Inflammatory macrophage (primary cell): ENCODE data around the gene SFMBT2.
"Not testable (repeated sequence)": the region's sequence is repeated elsewhere in the genome, so short reads cannot be mapped to it uniquely, and the experiment has no call there.

Source experiments
- DNase-seq, 2 donors: peaks; one replicate each; pipeline ENCODE4 v3.0.0-alpha.2; 2020 to 2022

Gene SFMBT2

GRCh38 chr10:7317786-7318446 is 92.9 kb downstream of the SFMBT2 start:
- DNase-seq, result no peak

- no peak for DNase-seq
Measured at GRCh38 chr10:7316839-7317238, 94.0 kb downstream of the SFMBT2 start.

DNA sequence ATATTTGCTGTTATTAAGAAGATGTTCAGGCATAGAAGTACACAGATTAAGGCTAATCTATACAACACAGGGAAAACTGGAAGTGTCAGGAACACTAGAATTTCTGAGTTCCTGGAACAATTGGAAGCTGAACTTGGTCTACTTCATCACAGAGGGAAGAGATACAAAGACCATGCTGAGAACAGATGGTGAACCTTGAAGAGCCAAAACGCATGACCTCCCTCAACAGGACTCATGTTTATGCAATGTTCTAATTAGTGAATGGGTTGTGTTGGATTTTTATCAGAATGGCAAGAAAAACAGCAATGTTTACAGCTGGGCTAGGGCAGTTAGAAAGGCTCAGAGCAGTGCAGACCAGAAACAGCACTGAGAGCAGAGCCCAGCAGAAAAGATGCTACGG is 94.9 kb downstream of the SFMBT2 start:
- DNase-seq, result no peak

DNA sequence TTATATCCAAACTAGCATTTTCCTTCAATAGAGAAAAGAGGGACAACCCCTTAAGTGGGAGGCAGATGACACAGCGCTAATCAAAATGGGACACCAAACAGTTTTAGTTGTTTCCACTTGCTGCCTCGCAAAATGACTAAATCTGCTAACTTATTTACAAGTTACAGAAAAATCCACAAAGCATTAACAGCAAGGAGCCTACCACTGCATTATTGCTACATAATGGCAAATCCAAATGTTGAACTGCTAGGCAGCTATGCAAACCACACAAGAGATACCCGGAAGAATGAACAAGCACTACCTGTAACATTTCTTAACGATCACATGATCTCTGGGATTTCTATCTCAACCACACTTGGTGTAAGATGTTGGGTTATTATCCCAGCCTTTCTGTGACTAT is 96.7 kb downstream of the SFMBT2 start:
- no peak for DNase-seq

GRCh38 chr10:7312488-7312857 is 98.4 kb downstream of the SFMBT2 start:
- no peak for DNase-seq

DNA sequence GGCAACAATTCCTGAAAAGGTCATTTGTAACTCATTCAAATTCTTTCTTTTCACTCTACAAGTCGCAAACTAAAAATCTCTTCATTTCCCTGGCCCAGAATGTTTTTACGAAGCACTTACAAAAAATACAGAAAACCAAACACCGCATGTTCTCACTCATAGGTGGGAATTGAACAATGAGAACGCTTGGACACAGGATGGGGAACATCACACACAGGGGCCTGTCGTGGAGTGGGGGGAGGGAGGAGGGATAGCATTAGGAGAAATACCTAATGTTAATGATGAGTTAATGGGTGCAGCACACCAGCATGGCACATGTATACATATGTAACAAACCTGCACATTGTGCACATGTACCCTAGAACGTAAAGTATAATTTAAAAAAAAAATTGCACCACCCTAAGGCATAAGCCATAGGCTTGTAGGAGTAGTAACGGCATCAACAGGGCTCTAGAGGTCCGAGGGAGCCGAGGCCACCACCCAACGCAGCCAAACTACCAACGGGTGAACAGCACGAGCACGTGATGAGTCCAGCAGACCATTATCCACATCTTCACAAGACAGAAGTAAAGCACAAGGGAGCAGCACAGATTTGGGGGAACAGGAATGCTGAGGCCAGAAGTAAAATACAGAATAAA is 98.9 kb downstream of the SFMBT2 start:
- DNase-seq, result not testable (repeated sequence)

GRCh38 chr10:7311218-7311849 is 99.5 kb downstream of the SFMBT2 start:
- DNase-seq, result no peak

- no peak for DNase-seq
Measured at GRCh38 chr10:7310076-7310475, 100.8 kb downstream of the SFMBT2 start.

DNA sequence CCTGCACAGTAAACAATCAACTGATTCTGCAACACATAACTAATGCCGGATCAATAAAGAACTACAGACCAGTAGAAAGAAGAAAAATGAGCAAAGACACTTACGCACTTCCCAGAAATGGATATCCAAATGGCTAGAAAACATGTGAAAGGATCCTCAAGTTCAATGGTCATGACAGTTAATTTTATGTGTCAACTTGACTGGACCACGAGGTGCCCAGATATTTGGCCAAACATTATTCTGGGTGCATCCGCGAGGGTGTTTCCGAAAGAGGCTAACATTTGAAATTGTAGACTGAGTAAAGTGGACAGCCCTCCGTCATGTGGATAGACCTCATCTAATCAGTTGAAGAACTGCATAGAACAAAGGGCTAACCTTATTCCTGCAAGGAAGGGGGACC is 102.0 kb downstream of the SFMBT2 start:
- DNase-seq, result no peak

GRCh38 chr10:7306616-7307015 is 104.2 kb downstream of the SFMBT2 start:
- no peak for DNase-seq

DNA sequence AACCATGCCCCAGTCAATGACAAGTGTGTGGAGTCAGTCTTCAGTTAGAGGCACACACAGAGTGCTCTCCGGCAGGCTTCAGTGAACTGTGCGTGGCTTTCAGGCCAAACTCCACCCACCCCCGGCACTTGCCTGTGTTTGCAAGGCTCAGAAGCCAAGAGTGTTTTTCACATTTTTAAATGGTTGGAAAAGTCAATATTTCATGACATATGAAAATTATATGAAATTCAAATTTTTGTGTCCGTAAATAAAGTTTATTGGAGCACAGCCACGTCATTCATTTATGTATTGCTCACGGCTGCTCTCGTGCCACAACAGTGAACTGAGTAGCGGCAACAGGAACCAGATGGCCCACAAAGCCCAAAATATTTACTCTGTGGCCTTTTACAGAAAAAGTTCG is 104.7 kb downstream of the SFMBT2 start:
- DNase-seq, result no peak

GRCh38 chr10:7305053-7305452 is 105.8 kb downstream of the SFMBT2 start:
- DNase-seq, result no peak

DNA sequence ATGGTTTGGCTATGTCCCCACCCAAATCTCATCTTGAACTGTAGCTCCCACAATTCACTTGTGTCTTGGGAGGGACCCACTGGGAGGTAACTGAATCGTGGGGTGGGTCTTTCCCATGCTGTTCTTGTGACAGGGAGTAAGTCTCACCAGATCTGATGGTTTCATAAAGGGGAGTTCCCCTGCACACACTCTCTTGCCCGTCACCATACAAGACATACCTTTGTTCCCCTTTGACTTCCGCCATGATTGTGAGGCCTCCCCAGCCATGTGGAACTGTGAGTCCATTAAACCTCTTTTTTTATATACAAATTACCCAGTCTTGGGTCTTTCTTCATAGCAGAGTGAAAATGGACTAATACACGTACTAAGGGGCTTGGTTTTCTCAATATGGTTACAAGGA is 106.7 kb downstream of the SFMBT2 start:
- no peak for DNase-seq

DNA sequence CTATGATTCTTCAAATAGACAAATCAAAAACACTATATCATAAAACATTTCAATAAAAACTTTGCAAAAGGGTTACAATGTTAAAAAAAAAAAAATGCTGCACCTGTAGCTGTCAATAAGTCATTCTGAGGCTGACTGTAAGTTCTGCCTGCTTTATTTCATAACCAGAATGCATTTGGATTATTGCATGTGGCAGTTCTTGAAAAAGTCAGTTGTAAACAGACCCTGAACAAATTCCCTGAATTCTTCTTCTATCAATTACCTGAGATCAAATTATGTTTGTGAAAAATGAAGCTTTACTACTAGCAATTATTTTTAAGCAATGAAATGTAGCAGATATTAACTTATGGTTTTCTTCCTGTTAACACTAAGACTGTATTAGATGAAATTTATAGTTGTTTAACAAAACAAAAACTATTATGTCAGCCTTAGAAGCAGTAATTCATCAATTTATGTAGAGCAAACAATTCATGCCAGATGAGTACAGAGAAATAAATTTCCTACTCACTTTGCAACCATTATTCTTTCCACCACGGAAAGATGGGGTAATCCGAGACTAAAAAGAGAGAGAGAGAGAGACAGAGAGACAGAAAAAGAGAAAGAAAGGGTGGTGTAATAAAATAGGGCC is 107.8 kb downstream of the SFMBT2 start:
- DNase-seq, result no peak

DNA sequence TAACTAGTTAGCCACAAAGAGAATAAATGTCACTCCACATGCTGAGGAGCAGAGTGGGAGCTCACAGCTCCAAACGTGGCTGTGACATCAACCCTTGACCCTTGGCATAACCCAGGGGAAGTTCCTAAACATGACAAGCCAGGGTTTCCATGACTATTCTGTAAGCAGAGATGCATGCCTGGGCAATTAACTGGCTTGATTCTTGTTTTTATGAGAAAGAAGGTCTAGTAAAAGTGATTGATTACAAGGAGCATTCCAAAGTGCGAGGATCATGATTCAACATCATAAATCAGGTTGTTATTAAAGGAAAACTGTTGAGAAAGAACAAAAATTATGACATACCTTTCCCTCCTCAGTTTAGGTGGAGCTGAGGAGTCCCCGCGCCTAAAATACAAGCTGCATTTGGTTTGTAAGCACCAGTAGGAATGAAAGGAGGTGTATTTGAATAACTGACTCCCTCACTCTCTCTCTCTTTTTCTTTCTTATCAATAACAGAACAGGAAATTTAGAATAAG is 108.4 kb downstream of the SFMBT2 start:
- peak in 1 of 2 donors; percentile 64 for DNase-seq

DNA sequence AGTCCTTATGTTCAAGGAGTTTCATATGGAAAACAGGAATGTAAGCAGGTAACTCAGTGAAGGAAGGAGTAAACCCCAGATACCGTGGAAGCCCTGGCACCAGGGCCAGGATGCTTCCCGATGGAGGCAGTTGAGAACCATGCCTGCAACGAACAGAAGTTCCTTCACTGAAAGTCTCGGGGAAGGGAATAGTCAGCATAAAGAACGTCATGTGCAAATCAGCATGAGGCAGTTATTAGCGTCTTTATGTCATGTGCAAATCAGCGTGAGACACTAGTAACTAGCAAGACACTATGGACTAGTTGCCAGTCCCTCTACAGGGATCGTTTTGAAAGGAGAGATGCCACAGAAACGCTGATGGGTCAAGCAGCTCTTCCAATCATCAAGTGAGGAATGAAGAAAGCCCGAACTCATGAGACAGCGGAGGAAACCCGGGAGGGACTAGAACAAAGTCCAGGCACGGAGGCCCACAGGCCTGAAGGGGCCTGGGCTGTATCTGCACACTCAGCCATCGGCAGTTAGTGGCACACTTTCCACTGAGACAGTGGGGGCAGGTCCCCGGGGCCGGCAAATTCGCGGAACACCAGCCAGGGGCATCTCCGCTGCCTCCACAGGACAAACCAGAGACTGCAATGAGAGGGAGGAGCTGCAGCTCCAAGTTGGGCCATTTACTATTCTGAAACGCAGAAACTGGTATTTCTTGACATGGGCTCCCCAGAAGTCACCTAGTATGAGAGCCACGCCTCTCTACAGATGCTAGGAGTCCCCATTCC is 109.6 kb downstream of the SFMBT2 start:
- DNase-seq, result no peak

GRCh38 chr10:7300384-7300971 is 110.4 kb downstream of the SFMBT2 start:
- no peak for DNase-seq

- not testable (repeated sequence) for DNase-seq
Measured at GRCh38 chr10:7299601-7300325, 111.1 kb downstream of the SFMBT2 start.

GRCh38 chr10:7298495-7298894 is 112.3 kb downstream of the SFMBT2 start:
- DNase-seq, result no peak

GRCh38 chr10:7297094-7297493 is 113.7 kb downstream of the SFMBT2 start:
- DNase-seq, result no peak

GRCh38 chr10:7296648-7297047 is 114.2 kb downstream of the SFMBT2 start:
- no peak for DNase-seq

DNA sequence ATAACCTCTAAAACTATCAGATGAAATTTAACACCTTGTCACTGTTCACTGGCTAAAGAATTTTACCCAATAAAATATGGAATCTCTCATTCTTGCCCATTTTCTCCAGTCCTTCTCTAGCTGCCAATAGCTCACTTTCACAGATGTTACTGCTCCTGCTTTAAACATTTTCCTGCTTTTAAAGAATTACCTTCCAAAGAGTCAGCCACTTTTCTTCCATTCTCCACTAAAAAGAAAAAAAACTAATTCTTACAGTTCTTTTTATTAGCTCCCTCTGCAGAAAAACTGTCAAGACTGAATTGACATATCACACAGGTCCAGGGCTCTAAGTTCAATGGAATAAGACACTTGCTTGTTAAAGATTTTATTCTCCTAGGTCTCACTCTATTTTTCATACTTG is 114.8 kb downstream of the SFMBT2 start:
- no peak for DNase-seq
